Inflammatory macrophage (primary cell): Measurements from ENCODE around the gene METTL8.
"Not testable (repeated sequence)": the region's sequence is repeated elsewhere in the genome, so short reads cannot be mapped to it uniquely, and the experiment has no call there.

Experiments used
- DNase-seq, 2 donors: peaks; one replicate each; pipeline ENCODE4 v3.0.0-alpha.2; 2020 to 2022

Gene METTL8

DNA sequence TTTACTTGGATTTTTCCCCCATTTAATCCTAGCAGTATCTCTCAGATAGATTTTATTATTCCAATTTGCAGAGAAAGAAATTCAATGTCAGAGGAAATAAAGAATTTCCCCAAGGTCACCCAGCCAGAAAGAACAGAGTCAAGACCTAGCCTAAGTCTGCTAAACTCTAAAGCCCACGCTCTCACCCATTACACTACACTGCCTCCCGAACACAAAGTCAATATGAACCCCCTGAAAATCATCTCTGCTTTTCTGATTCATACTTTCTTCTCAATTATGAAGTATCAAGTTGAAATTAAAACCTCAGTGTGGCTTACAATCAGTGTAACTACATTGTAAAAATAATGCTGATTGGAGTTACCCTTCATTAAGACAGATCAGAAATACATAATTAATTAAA lies 89.6 kb downstream of the METTL8 start:
- no peak for DNase-seq

DNA sequence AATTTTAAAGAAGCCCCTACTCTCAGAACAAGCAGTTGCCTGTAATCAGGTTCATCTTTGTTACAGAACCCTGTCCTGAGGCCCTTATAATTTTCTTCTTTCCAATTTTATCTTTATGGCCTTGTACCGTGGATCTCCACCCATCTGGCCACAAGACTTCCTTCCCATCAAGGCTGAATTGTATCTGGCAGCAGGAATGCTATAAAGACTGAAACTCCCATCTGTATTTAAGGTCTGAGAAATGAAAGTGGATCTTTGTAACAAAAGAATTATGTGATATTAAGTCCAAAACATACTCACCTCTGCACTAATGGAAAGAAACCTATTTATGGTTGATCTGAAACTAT lies 91.8 kb downstream of the METTL8 start:
- no peak for DNase-seq

DNA sequence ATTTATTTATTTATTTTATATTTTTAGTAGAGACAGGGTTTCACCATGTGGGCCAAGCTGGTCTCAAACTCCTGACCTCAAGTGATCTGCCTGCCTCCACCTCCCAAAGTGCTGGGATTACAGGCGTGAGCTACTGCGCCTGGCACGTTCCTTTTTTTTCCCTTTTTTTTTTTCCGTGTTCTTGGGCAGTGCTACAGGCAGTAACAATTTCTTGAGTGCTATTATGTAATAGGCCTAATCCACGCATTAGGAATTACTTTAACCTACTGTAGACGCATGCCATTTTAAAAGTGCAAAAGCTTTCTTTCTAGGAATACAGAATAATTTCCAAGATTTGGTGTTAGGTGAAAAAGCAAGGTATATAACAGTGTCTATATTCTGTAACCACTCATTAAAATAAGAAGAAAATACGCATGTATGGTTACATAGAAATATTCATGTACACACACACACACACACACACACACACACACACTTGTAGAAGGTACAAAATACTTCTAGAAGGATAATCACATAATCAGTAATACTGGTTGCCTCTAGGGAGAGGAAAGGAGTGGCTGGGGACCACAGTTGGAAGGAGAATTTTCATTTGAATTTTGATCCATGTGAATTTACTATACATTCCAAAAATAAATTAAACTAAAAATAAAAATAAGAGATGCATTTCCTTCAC lies 92.3 kb downstream of the METTL8 start:
- no peak for DNase-seq

DNA sequence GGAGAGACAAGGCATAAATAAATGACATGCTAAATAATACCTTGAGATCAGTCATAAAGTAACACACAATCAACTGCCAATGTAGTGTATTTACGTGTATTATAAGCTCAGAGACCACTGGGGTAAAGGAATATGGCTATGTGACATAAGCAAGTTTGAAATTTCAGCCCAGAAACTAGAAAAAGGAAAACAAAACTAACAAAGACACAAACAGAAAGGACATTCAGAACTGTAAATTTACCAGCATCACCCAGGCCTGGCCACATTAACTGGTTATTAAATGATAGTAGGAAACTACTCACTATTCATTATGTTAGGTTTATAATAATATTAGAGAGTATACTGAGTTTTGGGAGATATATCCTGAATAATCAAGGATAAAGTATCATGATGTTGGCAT lies 98.8 kb downstream of the METTL8 start:
- DNase-seq = no peak

DNA sequence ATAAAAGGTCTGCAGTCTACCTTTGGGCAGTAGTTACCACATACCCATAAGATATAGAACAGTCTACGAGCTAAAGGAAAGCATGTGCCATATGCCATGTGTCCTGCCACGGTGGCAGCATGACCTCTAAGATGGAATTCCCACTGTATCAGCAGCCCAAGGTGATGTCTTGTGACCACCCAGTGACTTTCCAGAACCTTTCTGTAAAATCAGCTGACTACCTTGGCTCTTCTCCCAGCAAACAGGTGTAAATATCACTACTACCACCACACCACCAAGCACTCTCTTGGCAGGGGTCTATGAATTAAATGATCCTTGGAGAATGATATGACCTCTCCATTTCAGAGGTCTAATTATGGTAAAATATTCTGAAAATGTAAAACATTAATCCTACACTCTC lies 99.6 kb downstream of the METTL8 start:
- no peak for DNase-seq

DNA sequence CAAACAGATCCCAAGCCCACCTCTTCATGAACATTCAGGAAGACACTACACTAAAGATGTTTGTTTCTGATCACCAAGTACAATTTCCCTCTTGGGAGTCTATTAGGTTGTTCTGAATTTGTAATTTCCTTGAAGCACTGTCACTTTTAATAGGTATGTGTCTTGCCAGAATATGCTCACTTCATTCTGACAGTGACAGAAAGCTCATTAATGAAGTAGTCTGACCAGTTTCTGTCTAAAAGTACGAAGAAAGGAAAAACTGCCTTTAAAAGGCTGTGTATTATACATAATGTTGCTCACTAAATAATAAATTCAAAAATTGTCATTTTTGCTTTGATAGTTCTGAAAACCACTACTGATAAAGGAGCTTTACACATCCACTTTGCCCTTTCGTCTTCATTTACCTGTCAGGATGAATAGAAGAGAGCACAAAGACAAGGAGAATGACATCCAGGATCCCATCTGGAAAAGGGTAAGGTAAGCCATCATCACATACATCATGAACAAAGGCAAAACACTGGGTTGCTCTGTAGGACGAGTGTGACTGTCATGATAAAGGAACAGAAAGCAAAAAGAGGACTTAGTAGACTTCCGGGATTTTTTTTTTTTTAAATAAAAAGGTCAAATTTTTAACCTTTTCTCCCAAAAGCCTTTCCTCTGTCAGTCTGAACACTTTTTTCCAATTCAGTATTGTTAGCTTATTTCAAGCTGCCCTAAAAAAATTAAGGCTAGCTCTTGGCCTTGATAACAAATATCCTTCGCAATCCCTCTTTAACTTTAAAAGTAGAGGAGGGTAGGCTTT lies 103.4 kb downstream of the METTL8 start:
- DNase-seq = peak; percentile 8 to 17

DNA sequence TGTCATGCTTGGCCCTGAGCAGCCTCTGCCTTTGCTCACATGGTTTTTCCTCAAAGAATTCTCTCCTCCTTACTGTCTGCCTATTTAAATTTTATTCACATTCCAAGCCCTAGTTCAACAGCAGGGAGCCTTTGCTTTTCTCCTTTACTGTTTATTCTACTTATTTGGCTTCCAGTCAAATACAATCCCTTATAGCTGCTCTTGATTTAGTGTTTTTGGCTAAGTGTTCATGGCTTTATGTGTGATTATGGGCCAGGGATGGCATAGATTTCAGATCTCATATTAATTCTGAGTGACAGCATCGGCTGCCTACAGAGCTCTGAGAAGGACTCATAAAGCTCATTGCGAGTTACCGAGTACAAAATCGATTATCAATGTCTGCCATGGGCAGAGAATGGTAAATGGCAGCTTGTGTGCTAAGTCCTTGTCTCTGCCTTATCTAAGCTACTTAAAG lies 106.7 kb downstream of the METTL8 start:
- no peak for DNase-seq

DNA sequence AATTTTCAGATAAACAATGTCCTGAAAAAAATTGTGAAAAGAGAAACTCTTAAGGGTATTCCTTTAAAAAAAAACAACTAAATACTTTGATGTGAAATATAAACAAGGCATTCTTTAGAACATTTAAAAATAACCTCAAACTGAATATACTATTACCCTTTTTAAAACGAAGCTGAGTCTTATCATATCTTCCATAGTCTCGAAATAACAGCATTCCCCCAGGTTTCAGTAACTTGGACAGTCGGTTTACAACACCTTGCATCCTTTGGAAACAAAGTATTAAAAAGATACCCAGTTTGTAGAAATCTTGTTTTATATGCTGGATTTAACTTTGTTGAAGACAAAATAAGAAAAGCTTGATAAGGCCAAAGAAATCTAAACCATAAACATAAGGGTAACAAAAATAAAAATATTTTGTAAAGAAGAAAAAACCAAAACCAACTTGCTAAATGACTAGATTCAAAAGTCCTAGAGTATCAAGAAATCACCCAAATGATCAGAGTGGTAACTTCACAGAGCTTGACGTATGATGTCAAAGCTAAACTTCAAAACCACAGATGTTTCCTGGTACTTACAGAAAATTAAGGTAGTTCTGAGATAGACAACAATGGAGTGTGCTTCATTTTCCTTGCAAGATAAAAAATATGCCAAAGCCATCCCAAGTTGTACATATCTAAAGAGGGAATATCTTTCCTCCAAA lies 107.8 kb downstream of the METTL8 start:
- DNase-seq = no peak

DNA sequence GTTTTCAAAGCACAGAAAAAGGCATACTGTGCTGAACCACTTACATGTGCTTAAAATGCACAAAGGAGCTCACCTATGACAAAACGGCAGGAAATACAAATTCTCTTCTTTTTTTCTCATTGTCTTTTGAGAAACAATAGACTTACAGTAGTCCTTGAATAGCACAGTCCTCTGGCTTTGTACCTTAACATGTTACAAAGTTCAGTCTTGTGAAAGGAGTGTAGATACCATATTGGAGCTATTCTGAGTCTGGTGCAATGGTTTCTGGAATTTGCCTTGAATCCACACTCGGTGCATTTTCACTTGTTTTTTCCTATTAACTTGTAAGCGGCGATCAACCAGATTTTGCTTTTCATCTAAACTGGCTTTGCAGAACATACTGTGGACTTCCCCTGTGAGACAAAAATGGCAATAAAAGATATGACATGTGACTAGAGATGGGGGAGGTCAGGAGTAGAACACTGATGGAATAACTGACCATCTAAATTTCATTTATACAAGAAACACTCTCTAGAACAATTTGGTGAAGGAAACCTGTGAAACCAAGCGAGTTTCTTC lies 109.7 kb downstream of the METTL8 start:
- peak in 1 of 2 donors; percentile 1 for DNase-seq

DNA sequence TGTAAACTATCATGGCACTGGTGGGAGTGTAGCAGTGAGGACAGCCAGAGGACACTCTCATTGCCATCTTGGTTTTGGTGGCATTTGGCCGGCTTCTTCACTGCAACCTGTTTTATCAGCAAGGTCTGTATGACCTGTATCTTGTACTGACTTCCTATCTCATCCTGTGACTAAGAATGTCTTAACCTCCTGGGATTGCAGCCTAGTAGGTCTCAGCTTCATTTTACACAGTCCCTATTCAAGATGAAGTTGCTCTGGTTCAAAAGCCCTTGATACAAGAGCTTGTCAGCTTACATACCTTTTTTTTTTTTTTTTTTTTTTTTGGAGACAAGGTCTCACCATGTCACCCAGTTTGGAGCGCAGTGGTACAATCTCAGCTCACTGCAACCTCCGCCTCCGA lies 110.9 kb downstream of the METTL8 start:
- no peak for DNase-seq

DNA sequence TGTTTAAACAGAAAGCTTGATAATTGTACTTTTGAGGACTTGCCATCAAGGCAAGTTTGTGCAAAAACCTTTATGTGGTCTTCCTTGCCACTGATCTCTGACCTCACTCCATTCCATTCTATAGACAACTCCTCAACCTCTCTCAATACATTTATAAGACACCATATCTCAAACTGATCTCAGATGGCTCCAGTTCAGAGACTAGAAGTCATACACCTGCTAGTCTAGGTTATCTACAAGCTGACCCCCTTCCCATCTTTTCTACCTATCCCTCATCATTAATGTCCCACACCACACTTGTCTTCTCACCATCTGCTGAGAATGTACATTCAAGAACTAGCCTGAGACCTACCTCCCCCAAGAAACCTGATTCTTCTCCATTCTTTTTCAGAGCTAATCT lies 113.1 kb downstream of the METTL8 start:
- no peak for DNase-seq

DNA sequence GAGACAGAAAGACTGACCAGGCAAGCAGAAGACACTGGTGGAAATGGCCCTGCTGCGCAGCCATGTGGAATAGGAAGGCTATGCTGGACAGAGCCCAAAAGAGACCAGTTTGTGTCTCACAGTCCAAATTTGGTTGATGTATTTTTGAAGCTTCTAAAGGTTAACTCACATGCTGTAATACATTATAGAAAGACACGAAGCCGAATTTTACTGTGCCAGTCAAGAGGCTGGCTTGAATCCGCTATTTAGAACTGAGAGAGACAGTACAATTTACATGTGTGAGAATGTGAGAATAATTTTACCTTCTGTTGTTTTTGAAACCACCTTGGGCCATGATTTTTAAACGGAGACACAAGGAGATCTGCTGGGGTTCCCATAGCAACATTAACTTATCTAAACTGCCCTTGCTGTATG lies 113.6 kb downstream of the METTL8 start:
- DNase-seq = no peak

DNA sequence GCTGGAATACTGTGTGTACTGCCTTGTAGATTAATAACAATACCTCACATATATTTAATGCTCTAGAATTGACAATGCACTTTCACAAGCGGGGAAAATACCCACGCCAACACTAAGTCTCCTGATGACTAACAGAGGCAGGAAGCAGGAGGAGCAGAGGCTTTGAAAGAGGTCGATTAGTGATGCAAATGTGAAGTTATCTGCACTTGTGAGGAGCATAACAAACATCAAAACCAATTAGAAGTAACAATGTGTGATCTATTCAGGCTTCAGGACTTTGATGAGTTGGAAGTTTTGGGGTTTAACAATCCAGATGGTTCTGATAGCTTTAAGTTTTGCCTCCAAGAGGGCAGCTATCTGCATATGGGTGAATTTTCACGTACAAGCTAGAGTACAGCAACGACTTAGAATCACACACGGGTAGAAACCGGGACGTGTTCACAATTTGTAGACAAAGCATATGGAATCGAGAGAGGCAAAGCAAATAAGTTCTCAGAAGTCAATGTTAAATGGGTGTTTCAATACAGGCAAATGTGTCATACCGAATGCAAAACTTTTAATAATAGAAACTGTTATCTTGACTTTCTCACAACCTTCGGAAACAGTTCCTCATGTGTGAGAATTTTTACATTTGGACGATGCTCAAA lies 114.5 kb downstream of the METTL8 start:
- peak; percentile 19 to 48 for DNase-seq

DNA sequence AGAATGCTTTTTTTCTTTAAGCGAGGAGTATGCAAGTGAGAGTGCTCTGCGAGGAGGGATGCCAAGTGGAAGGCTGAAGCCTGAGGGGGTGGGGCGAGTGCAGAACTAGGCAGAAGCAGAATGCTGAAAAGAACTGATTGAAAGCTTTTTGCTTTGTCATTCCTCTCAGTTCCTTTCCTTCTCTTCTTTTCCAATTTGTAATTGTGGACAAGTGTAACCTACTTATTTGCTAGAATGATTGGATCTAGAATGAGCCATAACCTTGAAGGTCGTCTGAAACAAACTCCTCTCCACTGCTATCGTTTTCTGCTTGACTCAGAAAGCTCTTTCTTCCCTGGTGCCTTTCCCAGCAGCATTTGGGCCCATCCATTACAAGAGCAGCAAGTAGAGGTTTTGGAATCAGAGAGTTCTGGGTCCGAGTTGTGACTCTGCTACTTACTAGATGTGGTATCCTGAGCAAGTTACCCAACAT lies 115.3 kb downstream of the METTL8 start:
- DNase-seq = no peak

DNA sequence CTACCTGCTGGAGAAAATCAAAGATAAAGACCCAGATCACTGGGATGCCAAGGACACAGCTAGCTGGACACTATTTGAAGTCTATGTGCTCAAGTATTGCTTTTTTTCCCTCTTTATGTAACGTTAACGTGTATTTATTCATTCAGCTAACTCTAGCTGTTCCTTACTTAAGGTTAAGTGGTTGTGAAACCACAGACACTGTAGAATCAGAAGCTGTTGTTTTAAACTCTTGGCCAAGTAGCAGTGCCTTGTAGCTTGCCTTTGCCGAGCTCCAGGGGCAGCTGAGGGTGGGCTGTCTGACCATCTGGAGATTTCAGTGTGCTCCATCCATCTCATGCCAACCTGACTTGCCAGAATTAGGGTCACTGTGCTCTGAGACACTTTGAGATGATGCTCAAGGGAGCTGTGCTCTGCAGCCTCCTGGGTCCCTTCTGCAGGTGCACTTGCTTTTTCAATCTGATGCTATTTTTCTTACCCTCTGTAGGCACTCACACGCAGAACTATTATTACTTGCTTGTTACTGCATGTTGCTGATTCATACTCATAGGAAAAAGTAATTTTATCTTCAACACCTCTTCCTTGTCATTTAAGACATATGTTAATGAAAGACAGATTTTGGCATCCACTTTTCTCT lies 116.2 kb downstream of the METTL8 start:
- DNase-seq = no peak

DNA sequence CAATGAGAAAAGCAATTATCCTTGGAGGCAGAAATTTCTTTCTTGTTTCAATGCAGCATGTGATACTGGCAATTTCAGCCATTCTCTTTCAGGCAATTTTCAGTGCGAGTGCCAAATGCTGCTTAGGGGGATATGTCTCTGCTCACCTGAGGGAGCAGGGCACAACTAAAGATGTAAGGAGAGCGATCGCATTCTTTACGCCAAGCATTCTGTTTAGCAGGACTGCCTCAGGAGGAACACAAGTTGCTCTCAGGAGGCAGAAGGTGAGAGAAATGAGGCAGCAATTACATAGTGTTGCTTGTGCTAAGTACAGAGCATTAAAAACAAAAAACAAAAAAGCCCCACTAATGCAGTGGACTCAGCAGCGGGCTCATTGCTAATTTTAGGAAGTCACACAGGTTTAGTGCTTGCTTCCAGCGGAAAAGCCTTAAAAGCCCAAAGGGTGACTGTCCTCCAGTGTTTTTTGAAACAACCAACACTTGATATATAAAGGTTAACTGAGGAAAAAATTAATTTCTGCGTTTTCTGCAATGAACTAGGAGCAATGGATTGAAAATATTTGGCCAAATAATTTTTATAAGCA lies 116.9 kb downstream of the METTL8 start:
- DNase-seq = no peak

DNA sequence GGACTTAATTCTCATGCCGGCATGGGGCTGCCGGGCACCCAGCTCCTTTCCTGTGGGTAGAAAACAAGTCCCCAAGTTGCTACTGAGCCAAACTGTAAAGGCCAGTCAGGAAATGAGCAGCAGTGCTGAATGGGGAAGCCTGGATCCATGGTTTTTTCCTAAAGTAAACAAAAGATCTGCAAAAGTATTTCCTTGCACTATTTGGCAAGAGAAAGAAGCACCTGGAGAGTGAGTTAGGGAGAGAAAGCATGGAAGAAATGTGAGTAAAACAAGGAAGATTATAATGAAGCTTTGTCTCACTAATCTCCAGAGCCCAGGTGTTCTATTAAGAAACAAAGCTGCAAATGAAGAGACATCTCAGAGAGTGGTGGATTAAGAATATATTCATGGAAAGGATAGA lies 117.6 kb downstream of the METTL8 start:
- DNase-seq = no peak

DNA sequence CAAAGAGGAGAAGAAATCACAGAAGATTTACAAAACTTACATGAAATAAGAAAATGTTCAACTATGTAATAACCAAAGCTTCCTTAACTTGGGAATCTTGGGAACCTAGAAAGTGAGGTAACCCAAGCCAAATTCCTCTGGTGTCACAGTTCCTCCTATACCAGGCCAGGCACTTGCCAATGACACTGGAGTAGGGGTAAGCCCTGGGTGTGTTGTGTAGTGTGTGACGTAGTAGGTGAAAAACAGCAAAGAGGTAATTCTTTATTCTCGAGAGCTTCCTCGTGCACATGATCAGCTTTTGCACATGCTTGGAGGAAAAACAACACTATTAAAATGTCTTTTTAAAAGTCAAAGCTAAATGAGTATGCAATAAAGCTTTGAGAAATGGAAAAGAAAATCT lies 118.0 kb downstream of the METTL8 start:
- no peak for DNase-seq

DNA sequence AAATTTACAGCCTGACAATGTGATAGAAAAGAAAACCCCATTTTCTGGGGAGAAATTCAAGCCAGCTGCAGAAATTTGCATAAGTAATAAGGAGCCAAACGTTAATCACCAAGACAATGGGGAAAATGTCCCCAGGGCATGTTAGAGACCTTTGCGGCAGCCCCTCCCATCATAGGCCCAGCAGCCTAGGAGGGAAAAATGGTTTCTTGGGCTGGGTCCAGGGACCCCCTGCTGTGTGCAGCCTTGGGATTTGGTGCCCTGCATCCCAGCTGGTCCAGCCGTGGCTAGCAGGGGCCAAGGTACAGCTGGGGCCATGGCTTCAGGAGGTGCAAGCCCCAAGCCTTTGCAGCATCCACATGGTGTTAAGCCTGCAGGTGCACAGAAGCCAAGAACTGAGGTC lies 121.6 kb downstream of the METTL8 start:
- DNase-seq = not testable (repeated sequence)

DNA sequence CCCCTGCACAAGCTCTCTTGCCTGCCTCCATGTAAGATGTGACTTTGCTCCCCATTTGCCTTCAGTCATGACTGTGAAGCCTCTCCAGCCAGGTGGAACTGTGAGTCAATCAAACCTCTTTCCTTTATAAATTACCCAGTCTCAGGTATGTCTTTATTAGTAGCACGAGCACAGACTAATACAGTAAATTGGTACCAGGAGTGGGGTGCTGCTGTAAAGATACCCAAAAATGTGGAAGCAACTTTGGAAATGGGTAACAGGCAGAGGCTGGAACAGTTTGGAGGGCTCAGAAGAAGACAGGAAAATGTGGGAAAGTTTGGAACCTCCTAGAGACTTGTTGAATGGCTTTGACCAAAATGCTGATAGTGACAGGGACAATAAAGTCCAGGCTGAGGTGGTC lies 122.2 kb downstream of the METTL8 start:
- DNase-seq = not testable (repeated sequence)

DNA sequence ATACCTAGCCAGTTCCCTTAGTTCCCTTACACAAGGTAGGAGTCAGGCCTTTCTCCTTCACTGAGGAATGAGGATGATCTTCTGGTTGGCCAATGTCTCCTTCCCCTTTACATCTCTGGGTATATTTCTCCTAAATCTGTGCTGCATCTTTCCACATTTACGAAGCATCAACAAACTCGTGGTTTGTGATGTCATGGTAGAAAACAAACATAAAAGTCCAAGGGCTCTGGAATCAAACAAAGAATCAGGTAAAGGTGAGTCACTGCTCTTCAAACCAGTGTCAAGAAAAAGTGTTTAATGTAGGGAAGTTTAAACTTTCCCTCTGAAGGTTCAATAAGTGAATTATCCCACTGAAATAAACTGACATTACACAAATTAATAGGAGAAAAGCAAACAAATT lies 122.9 kb downstream of the METTL8 start:
- no peak for DNase-seq
